ENCODE results near the gene PPM1N. TPM values are rescaled to one million over a fixed set of nuclear protein-coding genes. Genes with fewer than 3 reads are reported as not detected.

Gene PPM1N
- polyA plus RNA-seq, 2 of the 4 experiments (the other 2 are of a cell fraction) = 9.2 to 10.5 TPM

DNA sequence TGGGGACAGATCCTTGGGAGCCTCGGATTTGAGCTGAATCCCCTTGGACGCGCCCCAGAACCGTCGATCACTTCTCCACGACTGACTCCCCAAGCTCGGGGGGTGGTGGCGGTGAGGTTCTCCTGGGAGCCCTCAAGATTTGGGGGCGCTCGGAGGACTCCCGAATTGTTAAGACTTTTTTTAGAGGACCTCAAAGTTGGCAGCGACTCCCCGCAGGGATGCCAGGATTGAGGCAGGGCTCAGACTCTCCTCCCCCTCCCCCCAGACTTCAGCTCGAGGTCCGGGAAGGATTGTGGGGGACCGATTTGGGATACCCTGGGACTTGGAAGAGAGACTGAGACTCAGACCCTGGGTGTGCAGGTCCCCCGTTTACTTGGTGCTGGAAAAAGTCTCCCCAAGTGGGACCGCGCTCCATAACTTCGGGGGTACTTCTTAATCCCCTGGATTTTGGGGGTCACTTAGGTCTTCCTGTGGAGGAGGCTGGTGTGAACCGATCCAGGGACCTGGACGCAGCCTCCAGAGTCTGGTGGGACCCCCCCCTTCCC lies 9.7 kb downstream of the PPM1N start:
- H3K4me1 ChIP-seq = peaks cover 36% of the 10 kb centered on the region
- FAIRE-seq = no peak
- peak; percentile 0; the same call in 1 of the 2 replicates for TF ChIP-seq GATA3 (IDR thresholded peaks at IDR 0.05; ENCODE audit: borderline replicate concordance)
- TF ChIP-seq HOXA7 (CRISPR knock-in tag; IDR thresholded peaks at IDR 0.05) = no peak
- WGBS (ENCODE audit: missing lambda C conversion rate) = under 1% methylated on average over 21 of the region's 22 CpGs
- ChIA-PET POLR2A (interaction anchor here (0.6 to 1.8 kb wide), 6 partner anchors 9 to 134 kb away, joined by 3 to 7 read pairs (median 3); partner anchors contain the start of gene RTN2), CTCF (interaction anchor here (0.8 to 1.8 kb wide), 14 partner anchors 9 to 185 kb away, joined by 3 to 11 read pairs (median 4); partner anchors contain the start of gene QPCTL)
- no peaks in the 10 kb centered on the region for H3K9me3 ChIP-seq
- no peak for ATAC-seq
- peak overlapping the region; percentile 70 for H3K4me3 ChIP-seq
- DNase-seq (ENCODE audit: low read depth in 1 of 2, low spot score in 1 of 2) = no peak
- H3K27ac ChIP-seq = peak overlapping the region; percentile 99
- peak overlapping the region; percentile 99 for H3K4me2 ChIP-seq

DNA sequence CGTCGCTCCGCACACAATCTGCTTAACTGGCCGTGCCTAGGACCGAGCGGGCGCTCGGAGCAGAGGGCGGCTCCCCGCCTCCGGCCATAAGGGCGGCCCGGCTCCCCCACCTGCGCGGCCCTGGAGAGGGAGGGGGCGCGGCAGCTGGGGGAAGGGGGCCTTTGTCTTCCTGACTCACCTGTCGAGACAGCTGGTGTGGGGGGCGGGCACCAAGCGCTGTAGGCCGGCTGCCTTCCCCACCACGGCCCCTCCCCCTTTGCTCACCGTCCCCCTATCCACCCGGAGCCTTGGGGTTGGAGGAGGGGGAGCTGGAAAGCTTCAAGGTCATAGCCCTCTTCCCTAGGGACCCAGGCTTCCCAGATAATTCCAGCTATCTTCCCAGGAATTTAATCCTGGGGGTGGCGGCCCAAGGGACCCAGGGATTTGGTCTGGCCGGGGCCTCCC lies 10.2 kb downstream of the PPM1N start:
- POLR2A ChIA-PET = interaction anchor here (0.9 to 1.8 kb wide), 4 partner anchors 9 to 134 kb away, joined by 3 to 7 read pairs (median 3); partner anchors contain the start of gene RTN2
- peak in 1 of 2 experiments; percentile 13; a peak in 3 of 6 replicates for ATAC-seq
- peaks cover 41% of the 10 kb centered on the region for H3K4me1 ChIP-seq
- peak; percentile 50 to 71 for DNase-seq (ENCODE audit: low read depth in 1 of 2, low spot score in 1 of 2)
- H3K9me3 ChIP-seq = no peaks in the 10 kb centered on the region
- peak overlapping the region; percentile 99 for H3K4me2 ChIP-seq
- peak overlapping the region; percentile 70 for H3K4me3 ChIP-seq
- TF ChIP-seq, protein P1, sequence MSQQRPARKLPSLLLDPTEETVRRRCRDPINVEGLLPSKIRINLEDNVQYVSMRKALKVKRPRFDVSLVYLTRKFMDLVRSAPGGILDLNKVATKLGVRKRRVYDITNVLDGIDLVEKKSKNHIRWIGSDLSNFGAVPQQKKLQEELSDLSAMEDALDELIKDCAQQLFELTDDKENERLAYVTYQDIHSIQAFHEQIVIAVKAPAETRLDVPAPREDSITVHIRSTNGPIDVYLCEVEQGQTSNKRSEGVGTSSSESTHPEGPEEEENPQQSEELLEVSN (IDR thresholded peaks at IDR 0.05; ENCODE audit: borderline replicate concordance, low read depth) = no peak
- TF ChIP-seq CEBPB (IDR thresholded peaks at IDR 0.05) (no peak), RCOR1 (IDR thresholded peaks at IDR 0.05; ENCODE audit: low read depth, low read length) (no peak), TFCP2L1 (CRISPR knock-in tag; IDR thresholded peaks at IDR 0.05) (no peak), NR3C1 (IDR thresholded peaks at IDR 0.05) (no peak), EP300 (IDR thresholded peaks at IDR 0.05) (no peak), ESRRA (IDR thresholded peaks at IDR 0.05; ENCODE audit: borderline replicate concordance, low read length) (peak; percentile 41; the same call in 1 of the 2 replicates), POLR2A (IDR thresholded peaks at IDR 0.05; ENCODE audit: low read length) (no peak)
- WGBS (ENCODE audit: missing lambda C conversion rate) = 7% methylated on average over 10 of the region's 26 CpGs
- no peak for FAIRE-seq
- peak overlapping the region; percentile 99 for H3K27ac ChIP-seq
- CTCF ChIA-PET = interaction anchor here (0.8 to 1.8 kb wide), 12 partner anchors 11 to 184 kb away, joined by 3 to 11 read pairs (median 4); partner anchors contain the start of gene QPCTL

DNA sequence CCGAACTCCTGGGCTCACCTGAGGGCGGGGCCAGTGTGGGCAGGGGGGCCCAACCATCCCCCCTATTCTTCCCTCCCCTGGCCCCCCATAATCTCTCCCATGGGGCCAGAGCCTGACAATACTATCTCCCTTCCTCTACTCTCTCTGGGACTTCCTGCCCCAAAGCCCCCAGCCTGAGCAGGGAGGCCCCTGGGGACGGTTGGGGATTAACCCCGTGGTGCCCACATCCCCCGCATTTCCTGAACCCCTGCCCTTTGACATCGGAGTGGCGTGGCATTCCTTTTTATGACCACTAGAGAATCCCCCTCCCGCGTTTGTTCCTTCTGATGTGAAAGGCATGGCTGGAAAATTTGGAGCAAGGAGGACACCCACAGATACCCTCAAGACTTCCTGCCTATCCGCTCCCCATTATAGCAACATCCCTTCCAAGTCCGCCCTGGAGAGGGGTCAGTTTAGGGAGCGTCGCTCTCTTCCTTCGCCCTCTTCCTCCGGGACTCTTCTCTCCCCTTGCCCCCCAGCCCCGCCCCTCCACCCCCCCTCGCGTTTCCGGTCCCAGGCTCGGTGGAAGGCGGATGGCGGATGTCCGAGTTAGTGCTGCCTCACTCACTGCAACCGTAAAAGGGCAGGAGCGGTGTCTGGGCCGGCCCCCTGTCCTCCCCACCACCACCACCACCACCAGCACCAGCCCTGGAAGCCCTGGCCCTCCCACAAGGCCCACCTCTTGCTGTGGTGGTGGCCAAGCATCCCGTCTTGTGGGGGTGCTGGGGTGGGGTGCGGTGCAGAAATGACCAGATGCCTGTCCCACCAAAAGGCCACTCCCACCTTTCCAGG lies 10.8 kb downstream of the PPM1N start:
- H3K4me1 ChIP-seq = peaks cover 47% of the 10 kb centered on the region
- POLR2A ChIA-PET = interaction anchor here (1.3 to 1.8 kb wide), 2 partner anchors 12 to 133 kb away, joined by 3 to 7 read pairs; partner anchors contain the start of gene RTN2
- WGBS (ENCODE audit: missing lambda C conversion rate) = under 1% methylated on average over 21 of the region's 28 CpGs
- CTCF ChIA-PET = interaction anchor here (0.8 to 2.0 kb wide), 16 partner anchors 12 to 134 kb away, joined by 3 to 13 read pairs (median 4); no protein-coding TSS in a partner anchor
- peak overlapping the region; percentile 99 for H3K27ac ChIP-seq
- ATAC-seq (peak; percentile 35 to 55), FAIRE-seq (no peak), DNase-seq (ENCODE audit: low read depth in 1 of 2, low spot score in 1 of 2) (peak; percentile 81 to 92)
- peak overlapping the region; percentile 70 for H3K4me3 ChIP-seq
- peak overlapping the region; percentile 99 for H3K4me2 ChIP-seq
- H3K9me3 ChIP-seq = no peaks in the 10 kb centered on the region
- 0 out of 2 replicates have a peak, but pooled peaks have one; percentile 12 for TF ChIP-seq POLR2A (IDR thresholded peaks at IDR 0.05; ENCODE audit: low read length)
- TF ChIP-seq NFE2L2 (conservative IDR thresholded peaks at IDR 0.05; ENCODE audit: low read length) = no peak
- TF ChIP-seq, protein P2, sequence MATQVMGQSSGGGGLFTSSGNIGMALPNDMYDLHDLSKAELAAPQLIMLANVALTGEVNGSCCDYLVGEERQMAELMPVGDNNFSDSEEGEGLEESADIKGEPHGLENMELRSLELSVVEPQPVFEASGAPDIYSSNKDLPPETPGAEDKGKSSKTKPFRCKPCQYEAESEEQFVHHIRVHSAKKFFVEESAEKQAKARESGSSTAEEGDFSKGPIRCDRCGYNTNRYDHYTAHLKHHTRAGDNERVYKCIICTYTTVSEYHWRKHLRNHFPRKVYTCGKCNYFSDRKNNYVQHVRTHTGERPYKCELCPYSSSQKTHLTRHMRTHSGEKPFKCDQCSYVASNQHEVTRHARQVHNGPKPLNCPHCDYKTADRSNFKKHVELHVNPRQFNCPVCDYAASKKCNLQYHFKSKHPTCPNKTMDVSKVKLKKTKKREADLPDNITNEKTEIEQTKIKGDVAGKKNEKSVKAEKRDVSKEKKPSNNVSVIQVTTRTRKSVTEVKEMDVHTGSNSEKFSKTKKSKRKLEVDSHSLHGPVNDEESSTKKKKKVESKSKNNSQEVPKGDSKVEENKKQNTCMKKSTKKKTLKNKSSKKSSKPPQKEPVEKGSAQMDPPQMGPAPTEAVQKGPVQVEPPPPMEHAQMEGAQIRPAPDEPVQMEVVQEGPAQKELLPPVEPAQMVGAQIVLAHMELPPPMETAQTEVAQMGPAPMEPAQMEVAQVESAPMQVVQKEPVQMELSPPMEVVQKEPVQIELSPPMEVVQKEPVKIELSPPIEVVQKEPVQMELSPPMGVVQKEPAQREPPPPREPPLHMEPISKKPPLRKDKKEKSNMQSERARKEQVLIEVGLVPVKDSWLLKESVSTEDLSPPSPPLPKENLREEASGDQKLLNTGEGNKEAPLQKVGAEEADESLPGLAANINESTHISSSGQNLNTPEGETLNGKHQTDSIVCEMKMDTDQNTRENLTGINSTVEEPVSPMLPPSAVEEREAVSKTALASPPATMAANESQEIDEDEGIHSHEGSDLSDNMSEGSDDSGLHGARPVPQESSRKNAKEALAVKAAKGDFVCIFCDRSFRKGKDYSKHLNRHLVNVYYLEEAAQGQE (IDR thresholded peaks at IDR 0.05) = no peak
- peak; percentile 23; the same call in 1 of the 2 replicates for TF ChIP-seq TFCP2L1 (CRISPR knock-in tag; IDR thresholded peaks at IDR 0.05)
- TF ChIP-seq, protein P3, sequence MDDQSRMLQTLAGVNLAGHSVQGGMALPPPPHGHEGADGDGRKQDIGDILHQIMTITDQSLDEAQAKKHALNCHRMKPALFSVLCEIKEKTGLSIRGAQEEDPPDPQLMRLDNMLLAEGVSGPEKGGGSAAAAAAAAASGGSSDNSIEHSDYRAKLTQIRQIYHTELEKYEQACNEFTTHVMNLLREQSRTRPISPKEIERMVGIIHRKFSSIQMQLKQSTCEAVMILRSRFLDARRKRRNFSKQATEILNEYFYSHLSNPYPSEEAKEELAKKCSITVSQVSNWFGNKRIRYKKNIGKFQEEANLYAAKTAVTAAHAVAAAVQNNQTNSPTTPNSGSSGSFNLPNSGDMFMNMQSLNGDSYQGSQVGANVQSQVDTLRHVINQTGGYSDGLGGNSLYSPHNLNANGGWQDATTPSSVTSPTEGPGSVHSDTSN (IDR thresholded peaks at IDR 0.05) = no peak
- no peak for TF ChIP-seq RNF2 (IDR thresholded peaks at IDR 0.05; ENCODE audit: borderline replicate concordance, low read depth)
- TF ChIP-seq ZFP36 (IDR thresholded peaks at IDR 0.05; ENCODE audit: borderline replicate concordance, partially characterized antibody) = no peak
- no peak for TF ChIP-seq EP300 (IDR thresholded peaks at IDR 0.05)
- TF ChIP-seq MAZ (IDR thresholded peaks at IDR 0.05; ENCODE audit: borderline replicate concordance, low read depth, low read length) = no peak
- TF ChIP-seq EHF (CRISPR knock-in tag; IDR thresholded peaks at IDR 0.05) = no peak
- 0 out of 2 replicates have a peak, but pooled peaks have one; percentile 28 for TF ChIP-seq MYC (IDR thresholded peaks at IDR 0.05; ENCODE audit: borderline replicate concordance, low read length)
- TF ChIP-seq, protein P4, sequence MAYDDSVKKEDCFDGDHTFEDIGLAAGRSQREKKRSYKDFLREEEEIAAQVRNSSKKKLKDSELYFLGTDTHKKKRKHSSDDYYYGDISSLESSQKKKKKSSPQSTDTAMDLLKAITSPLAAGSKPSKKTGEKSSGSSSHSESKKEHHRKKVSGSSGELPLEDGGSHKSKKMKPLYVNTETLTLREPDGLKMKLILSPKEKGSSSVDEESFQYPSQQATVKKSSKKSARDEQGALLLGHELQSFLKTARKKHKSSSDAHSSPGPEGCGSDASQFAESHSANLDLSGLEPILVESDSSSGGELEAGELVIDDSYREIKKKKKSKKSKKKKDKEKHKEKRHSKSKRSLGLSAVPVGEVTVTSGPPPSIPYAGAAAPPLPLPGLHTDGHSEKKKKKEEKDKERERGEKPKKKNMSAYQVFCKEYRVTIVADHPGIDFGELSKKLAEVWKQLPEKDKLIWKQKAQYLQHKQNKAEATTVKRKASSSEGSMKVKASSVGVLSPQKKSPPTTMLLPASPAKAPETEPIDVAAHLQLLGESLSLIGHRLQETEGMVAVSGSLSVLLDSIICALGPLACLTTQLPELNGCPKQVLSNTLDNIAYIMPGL (CRISPR knock-in tag; IDR thresholded peaks at IDR 0.05; ENCODE audit: borderline replicate concordance) = no peak
- TF ChIP-seq BHLHE40 (IDR thresholded peaks at IDR 0.05; ENCODE audit: low read depth, low read length) = no peak
- no peak for TF ChIP-seq GATA3 (IDR thresholded peaks at IDR 0.05; ENCODE audit: borderline replicate concordance)
- TF ChIP-seq HOXB13 (CRISPR knock-in tag; IDR thresholded peaks at IDR 0.05; ENCODE audit: low read depth) = no peak
- no peak for TF ChIP-seq HDAC2 (IDR thresholded peaks at IDR 0.05)
- TF ChIP-seq, protein P5, sequence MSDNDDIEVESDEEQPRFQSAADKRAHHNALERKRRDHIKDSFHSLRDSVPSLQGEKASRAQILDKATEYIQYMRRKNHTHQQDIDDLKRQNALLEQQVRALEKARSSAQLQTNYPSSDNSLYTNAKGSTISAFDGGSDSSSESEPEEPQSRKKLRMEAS (IDR thresholded peaks at IDR 0.05) = no peak
